Measurements from ENCODE around the gene PABPN1L.

- TF ChIP-seq POLR2AphosphoS5 (IDR thresholded peaks at IDR 0.05; ENCODE audit: low read depth, low read length) (no peak), REST (IDR thresholded peaks at IDR 0.05; ENCODE audit: insufficient read depth in 1 of 2, low read depth in 2 of 2, low read length in 2 of 2) (no peak), TAF1 (IDR thresholded peaks at IDR 0.05; ENCODE audit: borderline replicate concordance, insufficient read depth, low read length) (no peak), SIN3A (IDR thresholded peaks at IDR 0.05; ENCODE audit: borderline replicate concordance, insufficient read depth, low read length) (no peak)
Observed at GRCh38 chr16:88911946-88912310, 45.5 kb upstream of the PABPN1L start.

All from PFSK-1 (cell line).